Progenitor cell of endocrine pancreas (in vitro differentiated cells): Measurements from ENCODE around the gene TMUB1. TPM values are rescaled to one million over a fixed set of nuclear protein-coding genes. Genes with fewer than 3 reads are reported as not detected.
A peak's percentile ranks its signal among the peaks of the same experiment; 100 is the strongest.

ENCODE experiments used
- DNase-seq: peaks from one replicate; pipeline ENCODE4 v3.0.0; 2021; ENCODE audit warnings: low spot score; ENCODE audit not compliant: unreplicated experiment
- H3K27ac Mint-ChIP-seq: 2 replicates; pipeline ENCODE4 v1.8.0; 2021; ENCODE audit warnings: mild to moderate bottlenecking, moderate library complexity, mixed read lengths
- H3K27me3 Mint-ChIP-seq: 2 replicates; pipeline ENCODE4 v1.8.0; 2021; ENCODE audit warnings: mixed read lengths
- H3K36me3 Mint-ChIP-seq: 2 replicates; pipeline ENCODE4 v1.8.0; 2022; ENCODE audit warnings: mixed read lengths; ENCODE audit not compliant: insufficient read depth
- H3K4me1 Mint-ChIP-seq: 2 replicates; pipeline ENCODE4 v1.8.0; 2021; ENCODE audit warnings: low read depth, mixed read lengths
- H3K4me3 Mint-ChIP-seq: 2 replicates; pipeline ENCODE4 v1.8.0; 2021; ENCODE audit warnings: low read depth, mild to moderate bottlenecking, moderate library complexity, mixed read lengths
- H3K9me3 Mint-ChIP-seq: 2 replicates; pipeline ENCODE4 v1.8.0; 2021; ENCODE audit warnings: low read depth, mixed read lengths
- CTCF ChIP-seq: fragments of 200-600 bp; sonication (generic); IDR thresholded peaks from one replicate; pipeline ENCODE4 v1.5.0; 2021; ENCODE audit warnings: antibody characterized with exemption, mild to moderate bottlenecking; ENCODE audit not compliant: unreplicated experiment
- total RNA-seq: library from RNA; stranded (reverse); gene quantifications from 2 replicates; pipeline ENCODE4 v1.2.1, GENCODE V29; 2021

Gene TMUB1
- total RNA-seq, 1 donor from 2014 or later, result 48.6 TPM

GRCh38 chr7:151061213-151062110 lies 21.8 kb downstream of the TMUB1 start:
- no peak for DNase-seq
- no peak for TF ChIP-seq CTCF
- H3K9me3 Mint-ChIP-seq, result no peaks in the 10 kb centered on the region
- peaks cover 3% of the 10 kb centered on the region for H3K36me3 Mint-ChIP-seq
- no peaks in the 10 kb centered on the region for H3K27me3 Mint-ChIP-seq
- H3K27ac Mint-ChIP-seq, result peak overlapping the region; percentile 74
- H3K4me1 Mint-ChIP-seq, result peaks cover 37% of the 10 kb centered on the region
- peak overlapping the region; percentile 84 for H3K4me3 Mint-ChIP-seq

GRCh38 chr7:151060416-151061212 lies 22.7 kb downstream of the TMUB1 start:
- no peaks in the 10 kb centered on the region for H3K9me3 Mint-ChIP-seq
- H3K4me1 Mint-ChIP-seq, result peaks cover 37% of the 10 kb centered on the region
- no peak for TF ChIP-seq CTCF
- H3K36me3 Mint-ChIP-seq, result peaks cover 3% of the 10 kb centered on the region
- H3K4me3 Mint-ChIP-seq, result peak overlapping the region; percentile 84
- no peaks in the 10 kb centered on the region for H3K27me3 Mint-ChIP-seq
- DNase-seq, result no peak
- peak overlapping the region; percentile 73 for H3K27ac Mint-ChIP-seq

- no peaks in the 10 kb centered on the region for H3K36me3 Mint-ChIP-seq
- H3K4me1 Mint-ChIP-seq, result peaks cover 37% of the 10 kb centered on the region
- no peak for DNase-seq
- no peaks in the 10 kb centered on the region for H3K9me3 Mint-ChIP-seq
- no peaks in the 10 kb centered on the region for H3K27me3 Mint-ChIP-seq
- peak overlapping the region; percentile 84 for H3K4me3 Mint-ChIP-seq
- peak overlapping the region; percentile 73 for H3K27ac Mint-ChIP-seq
- TF ChIP-seq CTCF, result peak; percentile 26
Observed at GRCh38 chr7:151060113-151060415, 23.2 kb downstream of the TMUB1 start.

- no peaks in the 10 kb centered on the region for H3K9me3 Mint-ChIP-seq
- peaks cover 37% of the 10 kb centered on the region for H3K4me1 Mint-ChIP-seq
- H3K27ac Mint-ChIP-seq, result peak within 1 kb of the TSS; percentile 97
- DNase-seq, result peak; percentile 52
- peak within 1 kb of the TSS; percentile 89 for H3K4me3 Mint-ChIP-seq
- H3K36me3 Mint-ChIP-seq, result peaks cover 3% of the 10 kb centered on the region
- peak; percentile 75 for TF ChIP-seq CTCF
- H3K27me3 Mint-ChIP-seq, result no peaks in the 10 kb centered on the region
Observed at GRCh38 chr7:151059367-151060112, 23.8 kb downstream of the TMUB1 start, which contains the start of gene SLC4A2. SLC4A2 (plus strand) TSS chr7:151059589; CDS start chr7:151061988, 2,399 bp downstream.
